Transverse colon (tissue), 4 donors: ENCODE measurements around the gene TDRD1.

Experiments used
- POLR2AphosphoS5 ChIP-seq, 3 donors: sonication (generic); formaldehyde crosslinking; IDR thresholded peaks; one replicate each; pipeline ENCODE4 v1.6.1; 2016; ENCODE audit warnings: antibody characterized with exemption in 3 of 3
- TF ChIP-seq, protein P1 (sequence below), 5 experiments: fragments of 200-600 bp in 3 of 5; fragments of 450-650 bp in 2 of 5; sonication (generic) in 3 of 5; IDR thresholded peaks; 1 replicate in 2 of 5; 2 replicates in 3 of 5; pipeline ENCODE4 v1.5.1; 2016 to 2017; ENCODE audit warnings: antibody characterized with exemption in 5 of 5, inconsistent platforms in 3 of 5, mild to moderate bottlenecking in 2 of 5, moderate library complexity in 1 of 5

DNA sequence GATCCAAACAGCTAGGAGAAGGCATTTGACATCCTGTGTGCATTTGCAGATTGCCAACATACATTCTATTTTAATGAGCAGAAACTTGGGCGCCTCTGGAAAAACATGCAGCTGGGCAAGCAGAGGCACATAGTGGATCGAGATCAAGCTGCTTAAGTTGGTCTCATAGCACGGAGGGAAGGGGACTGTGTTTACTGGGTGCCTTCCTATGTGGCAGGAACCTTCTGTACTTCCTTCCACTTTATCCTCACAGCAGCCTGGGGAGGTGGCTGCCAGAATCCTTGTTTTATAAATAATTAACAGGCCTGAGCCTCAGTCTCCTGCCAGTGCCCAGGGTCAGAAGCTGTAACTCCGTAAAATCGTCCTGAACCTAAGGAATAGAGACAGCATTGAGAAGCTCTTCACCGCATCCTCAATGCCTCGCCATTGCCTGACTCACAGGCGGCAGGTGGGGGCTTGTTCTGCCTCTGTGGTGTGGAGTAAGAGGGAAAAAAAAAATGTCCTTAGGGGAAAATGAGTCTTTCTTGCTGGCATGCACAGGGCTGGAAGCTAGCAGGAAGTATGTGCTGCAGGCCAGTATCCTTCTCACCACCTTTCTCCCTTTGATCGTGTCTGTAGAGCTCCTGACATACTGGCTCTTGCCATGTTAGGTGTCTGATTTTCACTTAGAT lies 66.1 kb downstream of the TDRD1 start:
- TF ChIP-seq, protein P1, sequence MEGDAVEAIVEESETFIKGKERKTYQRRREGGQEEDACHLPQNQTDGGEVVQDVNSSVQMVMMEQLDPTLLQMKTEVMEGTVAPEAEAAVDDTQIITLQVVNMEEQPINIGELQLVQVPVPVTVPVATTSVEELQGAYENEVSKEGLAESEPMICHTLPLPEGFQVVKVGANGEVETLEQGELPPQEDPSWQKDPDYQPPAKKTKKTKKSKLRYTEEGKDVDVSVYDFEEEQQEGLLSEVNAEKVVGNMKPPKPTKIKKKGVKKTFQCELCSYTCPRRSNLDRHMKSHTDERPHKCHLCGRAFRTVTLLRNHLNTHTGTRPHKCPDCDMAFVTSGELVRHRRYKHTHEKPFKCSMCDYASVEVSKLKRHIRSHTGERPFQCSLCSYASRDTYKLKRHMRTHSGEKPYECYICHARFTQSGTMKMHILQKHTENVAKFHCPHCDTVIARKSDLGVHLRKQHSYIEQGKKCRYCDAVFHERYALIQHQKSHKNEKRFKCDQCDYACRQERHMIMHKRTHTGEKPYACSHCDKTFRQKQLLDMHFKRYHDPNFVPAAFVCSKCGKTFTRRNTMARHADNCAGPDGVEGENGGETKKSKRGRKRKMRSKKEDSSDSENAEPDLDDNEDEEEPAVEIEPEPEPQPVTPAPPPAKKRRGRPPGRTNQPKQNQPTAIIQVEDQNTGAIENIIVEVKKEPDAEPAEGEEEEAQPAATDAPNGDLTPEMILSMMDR (IDR thresholded peaks at IDR 0.05): no peak
- TF ChIP-seq POLR2AphosphoS5 (IDR thresholded peaks at IDR 0.05): no peak
